Measurements from ENCODE around the gene FHL2. TPM values are rescaled to one million over a fixed set of nuclear protein-coding genes. Genes with fewer than 3 reads are reported as not detected.

FHL2 gene
- total and polyA plus RNA-seq, 2 of the 13 experiments (the other 11 are each of a cell fraction or from before 2014, with no cell fraction given), result 1.9 to 74.8 TPM

DNA sequence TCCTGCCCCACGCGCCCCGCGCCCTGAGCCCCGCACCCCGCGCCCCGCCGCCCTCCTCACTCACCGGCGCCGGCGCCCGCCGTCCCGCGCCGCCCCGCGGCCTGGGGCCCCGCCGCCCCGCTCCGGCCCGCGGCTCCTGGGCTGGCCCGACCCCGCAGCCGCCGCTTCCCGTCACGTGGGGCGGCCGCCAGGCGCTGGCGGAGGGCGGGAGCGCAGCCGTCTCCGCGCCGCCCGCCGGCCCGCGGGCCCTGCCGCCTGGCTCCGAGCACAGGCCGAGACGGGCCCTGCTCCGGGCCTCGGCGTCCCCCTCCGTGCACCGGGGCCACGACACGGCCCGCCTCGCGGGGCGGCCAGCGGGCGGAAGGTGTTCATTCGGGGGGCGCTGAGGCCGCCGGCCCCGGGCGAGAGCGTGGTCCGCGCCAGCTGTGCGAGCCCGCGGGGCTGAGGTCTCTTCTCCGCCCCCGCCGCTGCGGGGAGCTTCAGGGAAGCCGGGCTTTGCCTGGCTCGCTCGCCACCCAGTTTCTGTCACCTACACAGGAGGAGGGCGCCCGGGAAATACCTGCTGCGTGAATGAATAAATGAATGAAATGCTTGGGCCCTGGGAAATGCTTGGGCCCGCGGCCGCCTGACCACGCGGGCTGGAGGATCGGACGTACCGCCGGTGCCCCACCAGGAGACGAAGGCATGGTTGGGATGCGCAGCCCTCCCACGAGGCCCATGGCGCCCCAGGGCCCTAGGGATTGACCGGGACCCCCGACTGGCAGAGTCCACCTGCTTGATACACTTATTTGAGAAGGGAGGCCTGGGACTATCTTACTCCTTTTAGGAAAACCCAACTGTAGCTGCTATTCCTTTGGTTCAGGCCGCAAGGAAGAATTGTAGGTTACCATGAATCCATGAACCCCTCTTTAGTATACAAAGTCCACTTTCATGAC, 69.0 kb downstream of the FHL2 start, which contains the start of gene TGFBRAP1 (continued):
- TF ChIP-seq, protein P1, sequence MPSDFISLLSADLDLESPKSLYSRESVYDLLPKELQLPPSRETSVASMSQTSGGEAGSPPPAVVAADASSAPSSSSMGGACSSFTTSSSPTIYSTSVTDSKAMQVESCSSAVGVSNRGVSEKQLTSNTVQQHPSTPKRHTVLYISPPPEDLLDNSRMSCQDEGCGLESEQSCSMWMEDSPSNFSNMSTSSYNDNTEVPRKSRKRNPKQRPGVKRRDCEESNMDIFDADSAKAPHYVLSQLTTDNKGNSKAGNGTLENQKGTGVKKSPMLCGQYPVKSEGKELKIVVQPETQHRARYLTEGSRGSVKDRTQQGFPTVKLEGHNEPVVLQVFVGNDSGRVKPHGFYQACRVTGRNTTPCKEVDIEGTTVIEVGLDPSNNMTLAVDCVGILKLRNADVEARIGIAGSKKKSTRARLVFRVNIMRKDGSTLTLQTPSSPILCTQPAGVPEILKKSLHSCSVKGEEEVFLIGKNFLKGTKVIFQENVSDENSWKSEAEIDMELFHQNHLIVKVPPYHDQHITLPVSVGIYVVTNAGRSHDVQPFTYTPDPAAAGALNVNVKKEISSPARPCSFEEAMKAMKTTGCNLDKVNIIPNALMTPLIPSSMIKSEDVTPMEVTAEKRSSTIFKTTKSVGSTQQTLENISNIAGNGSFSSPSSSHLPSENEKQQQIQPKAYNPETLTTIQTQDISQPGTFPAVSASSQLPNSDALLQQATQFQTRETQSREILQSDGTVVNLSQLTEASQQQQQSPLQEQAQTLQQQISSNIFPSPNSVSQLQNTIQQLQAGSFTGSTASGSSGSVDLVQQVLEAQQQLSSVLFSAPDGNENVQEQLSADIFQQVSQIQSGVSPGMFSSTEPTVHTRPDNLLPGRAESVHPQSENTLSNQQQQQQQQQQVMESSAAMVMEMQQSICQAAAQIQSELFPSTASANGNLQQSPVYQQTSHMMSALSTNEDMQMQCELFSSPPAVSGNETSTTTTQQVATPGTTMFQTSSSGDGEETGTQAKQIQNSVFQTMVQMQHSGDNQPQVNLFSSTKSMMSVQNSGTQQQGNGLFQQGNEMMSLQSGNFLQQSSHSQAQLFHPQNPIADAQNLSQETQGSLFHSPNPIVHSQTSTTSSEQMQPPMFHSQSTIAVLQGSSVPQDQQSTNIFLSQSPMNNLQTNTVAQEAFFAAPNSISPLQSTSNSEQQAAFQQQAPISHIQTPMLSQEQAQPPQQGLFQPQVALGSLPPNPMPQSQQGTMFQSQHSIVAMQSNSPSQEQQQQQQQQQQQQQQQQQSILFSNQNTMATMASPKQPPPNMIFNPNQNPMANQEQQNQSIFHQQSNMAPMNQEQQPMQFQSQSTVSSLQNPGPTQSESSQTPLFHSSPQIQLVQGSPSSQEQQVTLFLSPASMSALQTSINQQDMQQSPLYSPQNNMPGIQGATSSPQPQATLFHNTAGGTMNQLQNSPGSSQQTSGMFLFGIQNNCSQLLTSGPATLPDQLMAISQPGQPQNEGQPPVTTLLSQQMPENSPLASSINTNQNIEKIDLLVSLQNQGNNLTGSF (CRISPR knock-in tag; IDR thresholded peaks at IDR 0.05), result no peak; the same call in none of the 2 replicates
- TF ChIP-seq ADNP (CRISPR knock-in tag; IDR thresholded peaks at IDR 0.05) (no peak), GABPA (IDR thresholded peaks at IDR 0.05; ENCODE audit: low read depth, low read length) (peak; percentile 46), GABPA (CRISPR knock-in tag; IDR thresholded peaks at IDR 0.05; ENCODE audit: low read depth) (0 out of 2 replicates have a peak, but pooled peaks have one; percentile 12), POGZ (CRISPR knock-in tag; IDR thresholded peaks at IDR 0.05) (no peak), ZNF7 (CRISPR knock-in tag; IDR thresholded peaks at IDR 0.05) (no peak), ZMYM2 (CRISPR knock-in tag; IDR thresholded peaks at IDR 0.05) (no peak), NFIB (CRISPR knock-in tag; IDR thresholded peaks at IDR 0.05; ENCODE audit: borderline replicate concordance) (peak; percentile 72; the same call in 1 of the 2 replicates), YEATS4 (CRISPR knock-in tag; IDR thresholded peaks at IDR 0.05; ENCODE audit: borderline replicate concordance) (peak; percentile 89)
- TF ChIP-seq, protein P2, sequence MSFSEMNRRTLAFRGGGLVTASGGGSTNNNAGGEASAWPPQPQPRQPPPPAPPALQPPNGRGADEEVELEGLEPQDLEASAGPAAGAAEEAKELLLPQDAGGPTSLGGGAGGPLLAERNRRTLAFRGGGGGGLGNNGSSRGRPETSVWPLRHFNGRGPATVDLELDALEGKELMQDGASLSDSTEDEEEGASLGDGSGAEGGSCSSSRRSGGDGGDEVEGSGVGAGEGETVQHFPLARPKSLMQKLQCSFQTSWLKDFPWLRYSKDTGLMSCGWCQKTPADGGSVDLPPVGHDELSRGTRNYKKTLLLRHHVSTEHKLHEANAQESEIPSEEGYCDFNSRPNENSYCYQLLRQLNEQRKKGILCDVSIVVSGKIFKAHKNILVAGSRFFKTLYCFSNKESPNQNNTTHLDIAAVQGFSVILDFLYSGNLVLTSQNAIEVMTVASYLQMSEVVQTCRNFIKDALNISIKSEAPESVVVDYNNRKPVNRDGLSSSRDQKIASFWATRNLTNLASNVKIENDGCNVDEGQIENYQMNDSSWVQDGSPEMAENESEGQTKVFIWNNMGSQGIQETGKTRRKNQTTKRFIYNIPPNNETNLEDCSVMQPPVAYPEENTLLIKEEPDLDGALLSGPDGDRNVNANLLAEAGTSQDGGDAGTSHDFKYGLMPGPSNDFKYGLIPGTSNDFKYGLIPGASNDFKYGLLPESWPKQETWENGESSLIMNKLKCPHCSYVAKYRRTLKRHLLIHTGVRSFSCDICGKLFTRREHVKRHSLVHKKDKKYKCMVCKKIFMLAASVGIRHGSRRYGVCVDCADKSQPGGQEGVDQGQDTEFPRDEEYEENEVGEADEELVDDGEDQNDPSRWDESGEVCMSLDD (CRISPR knock-in tag; IDR thresholded peaks at IDR 0.05; ENCODE audit: borderline replicate concordance), result peak; percentile 82; the same call in 1 of the 2 replicates
- TF ChIP-seq, protein P3, sequence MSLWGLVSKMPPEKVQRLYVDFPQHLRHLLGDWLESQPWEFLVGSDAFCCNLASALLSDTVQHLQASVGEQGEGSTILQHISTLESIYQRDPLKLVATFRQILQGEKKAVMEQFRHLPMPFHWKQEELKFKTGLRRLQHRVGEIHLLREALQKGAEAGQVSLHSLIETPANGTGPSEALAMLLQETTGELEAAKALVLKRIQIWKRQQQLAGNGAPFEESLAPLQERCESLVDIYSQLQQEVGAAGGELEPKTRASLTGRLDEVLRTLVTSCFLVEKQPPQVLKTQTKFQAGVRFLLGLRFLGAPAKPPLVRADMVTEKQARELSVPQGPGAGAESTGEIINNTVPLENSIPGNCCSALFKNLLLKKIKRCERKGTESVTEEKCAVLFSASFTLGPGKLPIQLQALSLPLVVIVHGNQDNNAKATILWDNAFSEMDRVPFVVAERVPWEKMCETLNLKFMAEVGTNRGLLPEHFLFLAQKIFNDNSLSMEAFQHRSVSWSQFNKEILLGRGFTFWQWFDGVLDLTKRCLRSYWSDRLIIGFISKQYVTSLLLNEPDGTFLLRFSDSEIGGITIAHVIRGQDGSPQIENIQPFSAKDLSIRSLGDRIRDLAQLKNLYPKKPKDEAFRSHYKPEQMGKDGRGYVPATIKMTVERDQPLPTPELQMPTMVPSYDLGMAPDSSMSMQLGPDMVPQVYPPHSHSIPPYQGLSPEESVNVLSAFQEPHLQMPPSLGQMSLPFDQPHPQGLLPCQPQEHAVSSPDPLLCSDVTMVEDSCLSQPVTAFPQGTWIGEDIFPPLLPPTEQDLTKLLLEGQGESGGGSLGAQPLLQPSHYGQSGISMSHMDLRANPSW (CRISPR knock-in tag; IDR thresholded peaks at IDR 0.05; ENCODE audit: borderline replicate concordance), result no peak; the same call in 1 of the 2 replicates
- TF ChIP-seq, protein P4, sequence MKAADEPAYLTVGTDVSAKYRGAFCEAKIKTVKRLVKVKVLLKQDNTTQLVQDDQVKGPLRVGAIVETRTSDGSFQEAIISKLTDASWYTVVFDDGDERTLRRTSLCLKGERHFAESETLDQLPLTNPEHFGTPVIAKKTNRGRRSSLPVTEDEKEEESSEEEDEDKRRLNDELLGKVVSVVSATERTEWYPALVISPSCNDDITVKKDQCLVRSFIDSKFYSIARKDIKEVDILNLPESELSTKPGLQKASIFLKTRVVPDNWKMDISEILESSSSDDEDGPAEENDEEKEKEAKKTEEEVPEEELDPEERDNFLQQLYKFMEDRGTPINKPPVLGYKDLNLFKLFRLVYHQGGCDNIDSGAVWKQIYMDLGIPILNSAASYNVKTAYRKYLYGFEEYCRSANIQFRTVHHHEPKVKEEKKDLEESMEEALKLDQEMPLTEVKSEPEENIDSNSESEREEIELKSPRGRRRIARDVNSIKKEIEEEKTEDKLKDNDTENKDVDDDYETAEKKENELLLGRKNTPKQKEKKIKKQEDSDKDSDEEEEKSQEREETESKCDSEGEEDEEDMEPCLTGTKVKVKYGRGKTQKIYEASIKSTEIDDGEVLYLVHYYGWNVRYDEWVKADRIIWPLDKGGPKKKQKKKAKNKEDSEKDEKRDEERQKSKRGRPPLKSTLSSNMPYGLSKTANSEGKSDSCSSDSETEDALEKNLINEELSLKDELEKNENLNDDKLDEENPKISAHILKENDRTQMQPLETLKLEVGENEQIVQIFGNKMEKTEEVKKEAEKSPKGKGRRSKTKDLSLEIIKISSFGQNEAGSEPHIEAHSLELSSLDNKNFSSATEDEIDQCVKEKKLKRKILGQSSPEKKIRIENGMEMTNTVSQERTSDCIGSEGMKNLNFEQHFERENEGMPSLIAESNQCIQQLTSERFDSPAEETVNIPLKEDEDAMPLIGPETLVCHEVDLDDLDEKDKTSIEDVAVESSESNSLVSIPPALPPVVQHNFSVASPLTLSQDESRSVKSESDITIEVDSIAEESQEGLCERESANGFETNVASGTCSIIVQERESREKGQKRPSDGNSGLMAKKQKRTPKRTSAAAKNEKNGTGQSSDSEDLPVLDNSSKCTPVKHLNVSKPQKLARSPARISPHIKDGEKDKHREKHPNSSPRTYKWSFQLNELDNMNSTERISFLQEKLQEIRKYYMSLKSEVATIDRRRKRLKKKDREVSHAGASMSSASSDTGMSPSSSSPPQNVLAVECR (CRISPR knock-in tag; IDR thresholded peaks at IDR 0.05; ENCODE audit: borderline replicate concordance), result peak; percentile 78

Measured in HepG2 (cell line).